Endothelial cell of umbilical vein (primary cell): Measurements from ENCODE around the gene RYR1. TPM values are rescaled to one million over a fixed set of nuclear protein-coding genes. Genes with fewer than 3 reads are reported as not detected.

Source experiments
- BruUV-seq: library from RNA; stranded (reverse); fragments of 400-500 nt; replicated peaks from 2 replicates; lab custom pipeline; 2021; lab: Mats Ljungman, UMichigan
- CTCF ChIA-PET: fragments of 300-600, 350-600 bp; sonication (Branson Sonifier 250); formaldehyde crosslinking; loops from one replicate; lab custom pipeline; 2021; ENCODE audit warnings: antibody characterized with exemption, inconsistent platforms; lab: Charles Lee
- POLR2A ChIA-PET: fragments of 300-600, 350-600 bp; sonication (Branson Sonifier 250); formaldehyde crosslinking; loops from one replicate; lab custom pipeline; 2021; ENCODE audit warnings: antibody characterized with exemption, inconsistent platforms; lab: Charles Lee
- DNase-seq: peaks from one replicate; pipeline ENCODE4 v3.0.0-alpha.2; 2011; ENCODE audit warnings: low read depth, low spot score
- FAIRE-seq: peaks from 2 replicates; lab custom pipeline; 2011; peaks lifted over from hg19 to GRCh38; lab: Jason Lieb, UNC
- H2AFZ ChIP-seq: 2 replicates; pipeline ENCODE4 v1.6.0; 2012; ENCODE audit warnings: low read depth, low read length, control low read depth, inconsistent platforms
- H3K27ac ChIP-seq: 2 replicates; pipeline ENCODE4 v1.5.1; 2011; ENCODE audit warnings: low read depth, mild to moderate bottlenecking, control low read depth, low read length, moderate library complexity; ENCODE audit not compliant: insufficient read depth
- H3K27me3 ChIP-seq, 2 experiments: 2 replicates each; pipeline versions ENCODE4 v1.6.0 to v1.6.1; 2011; ENCODE audit warnings: low read length in 2 of 2, mixed read lengths in 1 of 2; ENCODE audit not compliant: control insufficient read depth in 2 of 2, insufficient read depth in 2 of 2
- H3K36me3 ChIP-seq, 2 experiments: 2 replicates in 1 of 2; 3 replicates in 1 of 2; pipeline ENCODE4 v1.5.1; 2011; ENCODE audit warnings: low read length in 2 of 2, mild to moderate bottlenecking in 1 of 2, moderate library complexity in 1 of 2; ENCODE audit not compliant: control insufficient read depth in 2 of 2, insufficient read depth in 2 of 2; ENCODE audit errors: extremely low read depth in 1 of 2
- H3K4me1 ChIP-seq: 3 replicates; pipeline ENCODE4 v1.5.1; 2011; ENCODE audit warnings: mild to moderate bottlenecking, low read length; ENCODE audit not compliant: control insufficient read depth, insufficient read depth; ENCODE audit errors: extremely low read depth
- H3K4me2 ChIP-seq: 2 replicates; pipeline ENCODE4 v1.6.1; 2011; ENCODE audit warnings: low read length, control low read depth, mixed read lengths; ENCODE audit not compliant: insufficient read depth
- H3K4me3 ChIP-seq, 3 experiments: fragments of 200-600 bp in 1 of 3; sonication (generic), shearing (Covaris generic) in 1 of 3; replicated peaks in 1 of 3; 2 replicates each; pipeline ENCODE4 v1.5.1; 2011 to 2016; ENCODE audit warnings: control low read depth in 3 of 3, low read length in 3 of 3, mild to moderate bottlenecking in 2 of 3, inconsistent platforms in 1 of 3, low read depth in 1 of 3, moderate library complexity in 1 of 3; ENCODE audit not compliant: insufficient read depth in 1 of 3
- H3K79me2 ChIP-seq: 2 replicates; pipeline ENCODE4 v1.6.0; 2012; ENCODE audit warnings: low read length, inconsistent platforms; ENCODE audit not compliant: control insufficient read depth, insufficient read depth
- H3K9ac ChIP-seq: replicated peaks from 2 replicates; pipeline ENCODE3; 2011; ENCODE audit warnings: low read length, control low read depth; ENCODE audit not compliant: insufficient read depth; ENCODE audit errors: extremely low read depth
- H3K9me1 ChIP-seq: replicated peaks from 3 replicates; pipeline ENCODE4 v1.6.0; 2011; ENCODE audit warnings: mild to moderate bottlenecking, low read length; ENCODE audit not compliant: control insufficient read depth, insufficient read depth; ENCODE audit errors: extremely low read depth
- H3K9me3 ChIP-seq: replicated peaks from 2 replicates; pipeline ENCODE4 v1.5.1; 2012; ENCODE audit warnings: low read length, inconsistent platforms; ENCODE audit not compliant: control insufficient read depth, insufficient read depth
- H4K20me1 ChIP-seq: replicated peaks from 2 replicates; pipeline ENCODE3; 2011; ENCODE audit warnings: mild to moderate bottlenecking, low read length; ENCODE audit not compliant: control insufficient read depth, insufficient read depth; ENCODE audit errors: extremely low read depth
- EZH2 ChIP-seq: IDR thresholded peaks from 2 replicates; pipeline ENCODE4 v1.6.1; 2012; ENCODE audit warnings: borderline replicate concordance, low read depth, mild to moderate bottlenecking, moderate library complexity, low read length, inconsistent platforms; ENCODE audit not compliant: severe bottlenecking
- FOS ChIP-seq: IDR thresholded peaks from 2 replicates; pipeline ENCODE4 v1.6.1; 2011; ENCODE audit warnings: mild to moderate bottlenecking, low read length, moderate library complexity, borderline replicate concordance; ENCODE audit not compliant: insufficient read depth
- GATA2 ChIP-seq: IDR thresholded peaks from 2 replicates; pipeline ENCODE4 v1.7.0; 2011; ENCODE audit warnings: low read depth, mild to moderate bottlenecking, moderate library complexity, mixed read lengths, low read length; ENCODE audit not compliant: insufficient read length, insufficient read depth
- JUN ChIP-seq: IDR thresholded peaks from 2 replicates; pipeline ENCODE4 v1.6.1; 2011; ENCODE audit warnings: borderline replicate concordance, low read depth; ENCODE audit not compliant: insufficient read length, insufficient read depth
- MYC ChIP-seq: IDR thresholded peaks from one replicate; pipeline ENCODE4 v1.6.1; 2011; ENCODE audit warnings: mild to moderate bottlenecking, low read depth, low read length
- POLR2A ChIP-seq: IDR thresholded peaks from 2 replicates; pipeline ENCODE4 v1.6.1; 2012; ENCODE audit warnings: low read depth, mild to moderate bottlenecking, control low read depth, low read length
- POLR2AphosphoS5 ChIP-seq: IDR thresholded peaks from 2 replicates; pipeline ENCODE4 v1.6.1; 2012; ENCODE audit warnings: low read depth, mild to moderate bottlenecking, control low read depth, low read length, moderate library complexity; ENCODE audit not compliant: insufficient read depth
- dilution Hi-C: fragments of 300-500 bp; cut with MboI; formaldehyde crosslinking; loops from one replicate; pipeline ENCODE4 v1.15.0; 2019; ENCODE audit warnings: low sequenced_read_pairs; ENCODE audit not compliant: extremely low pct_ligation_motif_present
- intact Hi-C: fragments of 100-400 bp; cut with micrococcal nuclease; formaldehyde crosslinking; loops from one replicate; pipeline ENCODE4 v1.10.0; 2022
- polyA plus RNA-seq, 4 experiments: library from polyadenylated mRNA; depleted of rRNA in 3 of 4; stranded (reverse) in 3 of 4; unstranded in 1 of 4; fragments of >200 nt; gene quantifications; 2 replicates each; pipeline versions ENCODE4 v1.2.1 to v1.2.3, GENCODE V29; 2011 to 2012; ENCODE audit warnings: missing spikeins in 1 of 4
- total RNA-seq: library from RNA; stranded (reverse); gene quantifications from 2 replicates; pipeline ENCODE4 v1.2.3, GENCODE V29; 2021
- TF ChIP-seq, protein P1 (sequence below): IDR thresholded peaks from 2 replicates; pipeline ENCODE4 v1.6.1; 2011; ENCODE audit not compliant: insufficient read depth, insufficient read length
- TF ChIP-seq, protein P2 (sequence below), 2 donors: IDR thresholded peaks; 1 replicate in 1 of 2; 2 replicates in 1 of 2; pipeline ENCODE4 v1.5.1; 2011; ENCODE audit warnings: low read length in 2 of 2, mild to moderate bottlenecking in 2 of 2, moderate library complexity in 2 of 2, control low read depth in 1 of 2, inconsistent platforms in 1 of 2, low read depth in 1 of 2; ENCODE audit not compliant: insufficient read depth in 1 of 2; ENCODE audit errors: extremely low read depth in 1 of 2

Gene RYR1
- total and polyA plus RNA-seq, 2 donors (not counting 3 experiments of a cell fraction or from before 2014, with no cell fraction given): under 0.01 to 0.02 TPM

DNA sequence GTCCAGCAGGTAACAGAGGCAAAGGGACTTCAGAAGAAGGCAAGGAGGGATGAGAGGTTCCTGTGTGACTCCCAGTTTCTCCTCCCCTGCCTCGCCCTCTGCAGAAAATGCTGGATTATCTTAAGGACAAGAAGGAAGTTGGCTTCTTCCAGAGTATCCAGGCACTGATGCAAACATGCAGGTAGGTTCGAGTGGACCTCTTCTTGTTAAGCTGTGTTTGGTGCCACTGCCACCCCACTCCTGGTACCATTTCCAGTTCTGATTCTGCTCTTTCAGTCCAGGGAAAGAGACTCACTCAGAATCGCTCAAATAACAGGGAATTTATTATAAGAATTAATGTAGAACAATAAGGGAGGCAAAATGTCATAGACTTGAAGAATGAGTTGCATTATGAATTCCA, 101.7 kb downstream of the RYR1 start:
- no peak overlapping the region for H3K27ac ChIP-seq
- intact Hi-C loops (no loop called here), dilution Hi-C loops (no loop called here)
- TF ChIP-seq JUN (no peak), POLR2AphosphoS5 (no peak), GATA2 (no peak), MYC (no peak), FOS (no peak), EZH2 (no peak), POLR2A (no peak)
- TF ChIP-seq, protein P1, sequence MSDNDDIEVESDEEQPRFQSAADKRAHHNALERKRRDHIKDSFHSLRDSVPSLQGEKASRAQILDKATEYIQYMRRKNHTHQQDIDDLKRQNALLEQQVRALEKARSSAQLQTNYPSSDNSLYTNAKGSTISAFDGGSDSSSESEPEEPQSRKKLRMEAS: no peak
- TF ChIP-seq, protein P2, sequence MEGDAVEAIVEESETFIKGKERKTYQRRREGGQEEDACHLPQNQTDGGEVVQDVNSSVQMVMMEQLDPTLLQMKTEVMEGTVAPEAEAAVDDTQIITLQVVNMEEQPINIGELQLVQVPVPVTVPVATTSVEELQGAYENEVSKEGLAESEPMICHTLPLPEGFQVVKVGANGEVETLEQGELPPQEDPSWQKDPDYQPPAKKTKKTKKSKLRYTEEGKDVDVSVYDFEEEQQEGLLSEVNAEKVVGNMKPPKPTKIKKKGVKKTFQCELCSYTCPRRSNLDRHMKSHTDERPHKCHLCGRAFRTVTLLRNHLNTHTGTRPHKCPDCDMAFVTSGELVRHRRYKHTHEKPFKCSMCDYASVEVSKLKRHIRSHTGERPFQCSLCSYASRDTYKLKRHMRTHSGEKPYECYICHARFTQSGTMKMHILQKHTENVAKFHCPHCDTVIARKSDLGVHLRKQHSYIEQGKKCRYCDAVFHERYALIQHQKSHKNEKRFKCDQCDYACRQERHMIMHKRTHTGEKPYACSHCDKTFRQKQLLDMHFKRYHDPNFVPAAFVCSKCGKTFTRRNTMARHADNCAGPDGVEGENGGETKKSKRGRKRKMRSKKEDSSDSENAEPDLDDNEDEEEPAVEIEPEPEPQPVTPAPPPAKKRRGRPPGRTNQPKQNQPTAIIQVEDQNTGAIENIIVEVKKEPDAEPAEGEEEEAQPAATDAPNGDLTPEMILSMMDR (IDR thresholded peaks at IDR 0.05; ENCODE audit: extremely low read depth in 1 of 2, insufficient read depth in 1 of 2, low read depth in 1 of 2, low read length in 2 of 2): no peak
- no peaks in the 10 kb centered on the region for H3K9me3 ChIP-seq
- no peaks in the 10 kb centered on the region for H4K20me1 ChIP-seq
- BruUV-seq: no TSS peak
- no peak overlapping the region for H3K4me2 ChIP-seq
- peaks cover 0 to 1% of the 10 kb centered on the region in 2 experiments for H3K27me3 ChIP-seq
- FAIRE-seq (no peak), DNase-seq (no peak)
- H3K4me1 ChIP-seq: no peaks in the 10 kb centered on the region
- no peaks in the 10 kb centered on the region for H3K79me2 ChIP-seq
- H2AFZ ChIP-seq: no peak overlapping the region
- no peaks in the 10 kb centered on the region for H3K9me1 ChIP-seq
- no peaks in the 10 kb centered on the region for H3K36me3 ChIP-seq
- ChIA-PET CTCF (no interaction called here), POLR2A (no interaction called here)
- no peak overlapping the region for H3K9ac ChIP-seq
- H3K4me3 ChIP-seq: no peak overlapping the region
